Natural killer cell (primary cell): ENCODE data around the gene MGAT3. TPM values are rescaled to one million over a fixed set of nuclear protein-coding genes. Genes with fewer than 3 reads are reported as not detected.

Experiments used
- ATAC-seq, 3 donors: fragments of 150-1000 bp in 2 of 3; fragments of 200-7000 bp in 1 of 3; cut with Tn5 transposase; 1 replicate in 1 of 3; 2 replicates in 2 of 3; pipeline ENCODE4 v1.10.0; 2021; ENCODE audit warnings: mild to moderate bottlenecking in 2 of 3, moderate library complexity in 2 of 3
- DNase-seq, 2 donors: peaks; one replicate each; pipeline versions ENCODE4 v3.0.0 to v3.0.0-alpha.2; 2013 to 2021; ENCODE audit warnings: mixed read lengths in 1 of 2
- H3K27ac ChIP-seq: one replicate; pipeline ENCODE4 v1.5.1; 2013; ENCODE audit warnings: mild to moderate bottlenecking, low read length
- H3K27me3 ChIP-seq: one replicate; pipeline ENCODE4 v1.6.1; 2013; ENCODE audit warnings: low read length; ENCODE audit not compliant: control insufficient read depth, insufficient read depth
- H3K36me3 ChIP-seq: one replicate; pipeline ENCODE4 v1.6.1; 2013; ENCODE audit warnings: low read length; ENCODE audit not compliant: control insufficient read depth, insufficient read depth
- H3K4me1 ChIP-seq: one replicate; pipeline ENCODE4 v1.6.1; 2013; ENCODE audit warnings: low read length; ENCODE audit not compliant: control insufficient read depth, insufficient read depth
- H3K4me3 ChIP-seq: one replicate; pipeline ENCODE4 v1.5.1; 2013; ENCODE audit warnings: low read length
- H3K9me3 ChIP-seq: one replicate; pipeline ENCODE4 v1.6.1; 2013; ENCODE audit warnings: low read length; ENCODE audit not compliant: control insufficient read depth, insufficient read depth
- H3K27ac Mint-ChIP-seq, 2 donors: one replicate each; pipeline ENCODE4 v1.8.0; 2022; ENCODE audit warnings: mild to moderate bottlenecking in 2 of 2, mixed read lengths in 2 of 2, moderate library complexity in 1 of 2
- H3K27me3 Mint-ChIP-seq, 2 donors: one replicate each; pipeline ENCODE4 v1.8.0; 2022; ENCODE audit warnings: low read depth in 2 of 2, mixed read lengths in 2 of 2
- H3K36me3 Mint-ChIP-seq: one replicate; pipeline ENCODE4 v1.8.0; 2022; ENCODE audit warnings: mixed read lengths
- H3K4me1 Mint-ChIP-seq, 2 donors: one replicate each; pipeline ENCODE4 v1.8.0; 2022; ENCODE audit warnings: mixed read lengths in 2 of 2
- H3K4me3 Mint-ChIP-seq: one replicate; pipeline ENCODE4 v1.8.0; 2022; ENCODE audit warnings: mild to moderate bottlenecking, moderate library complexity, mixed read lengths
- H3K9me3 Mint-ChIP-seq, 2 donors: one replicate each; pipeline ENCODE4 v1.8.0; 2022; ENCODE audit warnings: mixed read lengths in 2 of 2
- WGBS: methylation state at CpG from one replicate; pipeline ENCODE4 v1.1.7; 2013; ENCODE audit warnings: missing lambda C conversion rate; ENCODE audit not compliant: insufficient coverage; 5-methylcytosine and 5-hydroxymethylcytosine counted together
- intact Hi-C: fragments of 100-400 bp; cut with micrococcal nuclease; formaldehyde crosslinking; loops from one replicate; pipeline ENCODE4 v1.14.2; 2022
- total RNA-seq, 4 donors: library from RNA; stranded (reverse); fragments of 120-200 nt in 1 of 4; gene quantifications; one replicate each; pipeline versions ENCODE4 v1.2.3 to v1.2.4, GENCODE V29; 2013 to 2022
- TF ChIP-seq, protein P1 (sequence below): fragments of 200-600 bp; IDR thresholded peaks from one replicate; pipeline ENCODE4 v1.8.0; 2022; ENCODE audit warnings: antibody characterized with exemption

Gene MGAT3, protein sequence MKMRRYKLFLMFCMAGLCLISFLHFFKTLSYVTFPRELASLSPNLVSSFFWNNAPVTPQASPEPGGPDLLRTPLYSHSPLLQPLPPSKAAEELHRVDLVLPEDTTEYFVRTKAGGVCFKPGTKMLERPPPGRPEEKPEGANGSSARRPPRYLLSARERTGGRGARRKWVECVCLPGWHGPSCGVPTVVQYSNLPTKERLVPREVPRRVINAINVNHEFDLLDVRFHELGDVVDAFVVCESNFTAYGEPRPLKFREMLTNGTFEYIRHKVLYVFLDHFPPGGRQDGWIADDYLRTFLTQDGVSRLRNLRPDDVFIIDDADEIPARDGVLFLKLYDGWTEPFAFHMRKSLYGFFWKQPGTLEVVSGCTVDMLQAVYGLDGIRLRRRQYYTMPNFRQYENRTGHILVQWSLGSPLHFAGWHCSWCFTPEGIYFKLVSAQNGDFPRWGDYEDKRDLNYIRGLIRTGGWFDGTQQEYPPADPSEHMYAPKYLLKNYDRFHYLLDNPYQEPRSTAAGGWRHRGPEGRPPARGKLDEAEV
- total RNA-seq, result 10 to 100 TPM in 1 of 3 donors, under 1 TPM in 2; 0.09 to 13.7 (median 0.11) TPM
- 1.5 TPM for total RNA-seq (2013)

DNA sequence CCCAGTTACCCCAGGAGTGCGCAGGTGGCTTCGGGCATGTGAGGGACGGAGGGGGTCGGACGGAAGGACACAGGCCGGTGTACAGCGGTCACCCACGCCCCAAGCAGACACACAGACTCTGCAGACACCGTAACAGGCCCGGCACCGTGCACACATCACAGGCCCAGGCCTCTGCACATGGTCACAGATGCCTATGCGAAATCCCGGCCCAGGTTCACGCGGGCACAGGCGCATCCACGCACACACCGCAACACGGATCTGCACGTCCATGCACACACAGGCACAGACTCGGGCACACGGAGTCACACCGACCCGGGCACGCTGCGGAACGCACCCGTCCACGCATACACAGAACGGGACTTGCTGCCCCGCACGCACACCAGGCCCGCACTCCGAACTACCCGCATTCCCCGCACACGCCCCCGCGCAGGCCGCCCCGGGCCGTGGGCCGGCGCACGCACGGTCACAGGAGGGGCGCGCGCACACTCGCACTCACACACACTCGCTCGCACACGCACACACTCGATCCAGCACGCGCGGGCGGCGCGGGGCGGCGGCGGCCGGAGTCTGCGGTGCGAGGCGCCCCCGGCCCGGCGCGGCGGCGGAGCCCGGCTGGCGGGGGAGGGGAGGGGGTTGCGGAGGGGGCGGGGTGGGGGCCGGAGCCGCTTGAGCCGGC is at the start of gene MGAT3:
Gene MGAT3, plus strand, starts transcription at position 491 of the 676 bp plus-strand sequence. CDS start 30,336 bp downstream, outside the sequence.
- Mint-ChIP-seq H3K4me3 (peak within 1 kb of the TSS; percentile 70), H3K9me3 (no peaks in the 10 kb centered on the region), H3K36me3 (peaks cover 6% of the 10 kb centered on the region), H3K27ac (no peak within 1 kb of the TSS), H3K4me1 (peaks cover 16 to 25% of the 10 kb centered on the region in 2 donors), H3K27me3 (peaks cover 41 to 48% of the 10 kb centered on the region in 2 donors)
- TF ChIP-seq, protein P1, sequence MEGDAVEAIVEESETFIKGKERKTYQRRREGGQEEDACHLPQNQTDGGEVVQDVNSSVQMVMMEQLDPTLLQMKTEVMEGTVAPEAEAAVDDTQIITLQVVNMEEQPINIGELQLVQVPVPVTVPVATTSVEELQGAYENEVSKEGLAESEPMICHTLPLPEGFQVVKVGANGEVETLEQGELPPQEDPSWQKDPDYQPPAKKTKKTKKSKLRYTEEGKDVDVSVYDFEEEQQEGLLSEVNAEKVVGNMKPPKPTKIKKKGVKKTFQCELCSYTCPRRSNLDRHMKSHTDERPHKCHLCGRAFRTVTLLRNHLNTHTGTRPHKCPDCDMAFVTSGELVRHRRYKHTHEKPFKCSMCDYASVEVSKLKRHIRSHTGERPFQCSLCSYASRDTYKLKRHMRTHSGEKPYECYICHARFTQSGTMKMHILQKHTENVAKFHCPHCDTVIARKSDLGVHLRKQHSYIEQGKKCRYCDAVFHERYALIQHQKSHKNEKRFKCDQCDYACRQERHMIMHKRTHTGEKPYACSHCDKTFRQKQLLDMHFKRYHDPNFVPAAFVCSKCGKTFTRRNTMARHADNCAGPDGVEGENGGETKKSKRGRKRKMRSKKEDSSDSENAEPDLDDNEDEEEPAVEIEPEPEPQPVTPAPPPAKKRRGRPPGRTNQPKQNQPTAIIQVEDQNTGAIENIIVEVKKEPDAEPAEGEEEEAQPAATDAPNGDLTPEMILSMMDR, result no peak
- Histone ChIP-seq H3K4me1 (peaks cover 12% of the 10 kb centered on the region), H3K9me3 (no peaks in the 10 kb centered on the region), H3K4me3 (no peak within 1 kb of the TSS), H3K27me3 (peaks cover 18% of the 10 kb centered on the region), H3K36me3 (no peaks in the 10 kb centered on the region), H3K27ac (no peak within 1 kb of the TSS)
- 62% methylated on average over 58 of the region's 80 CpGs for WGBS
- no peak for DNase-seq
- no peak for ATAC-seq
- intact Hi-C loops, result no loop called here

DNA sequence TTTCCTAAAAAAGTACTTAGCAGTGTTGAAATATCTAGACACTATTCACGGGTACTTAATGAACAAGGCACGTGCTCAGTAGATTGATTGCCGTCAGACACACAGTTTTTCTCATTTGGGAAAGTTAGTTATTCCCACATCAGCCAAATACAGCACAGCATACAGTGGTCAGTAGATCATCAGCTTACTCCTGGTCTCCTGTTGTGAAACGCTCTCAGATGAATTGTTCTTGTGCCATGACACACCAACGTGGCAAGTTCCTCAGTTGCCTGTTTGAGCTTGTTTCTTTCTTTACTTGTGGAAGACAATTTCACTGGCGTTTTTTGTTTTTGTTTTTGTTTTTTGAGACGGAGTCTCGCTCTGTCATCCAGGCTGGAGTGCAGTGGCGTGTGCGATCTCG is 48.6 kb upstream of the MGAT3 start:
- Histone ChIP-seq H3K4me3 (no peak overlapping the region), H3K27ac (no peak overlapping the region), H3K9me3 (no peaks in the 10 kb centered on the region), H3K27me3 (no peaks in the 10 kb centered on the region), H3K4me1 (peaks cover 11% of the 10 kb centered on the region), H3K36me3 (peaks cover 6% of the 10 kb centered on the region)
- DNase-seq (no peak), ATAC-seq (no peak)
- no peaks in the 10 kb centered on the region for H3K9me3 Mint-ChIP-seq
- TF ChIP-seq, protein P1, result no peak
- H3K4me1 Mint-ChIP-seq, result peaks cover 35 to 42% of the 10 kb centered on the region in 2 donors
- no peak overlapping the region for H3K27ac Mint-ChIP-seq
- H3K27me3 Mint-ChIP-seq, result no peaks in the 10 kb centered on the region
- no peak overlapping the region for H3K4me3 Mint-ChIP-seq
- no peaks in the 10 kb centered on the region for H3K36me3 Mint-ChIP-seq
- WGBS, result 95% methylated on average over 11 of the region's 11 CpGs
- intact Hi-C loops, result no loop called here

DNA sequence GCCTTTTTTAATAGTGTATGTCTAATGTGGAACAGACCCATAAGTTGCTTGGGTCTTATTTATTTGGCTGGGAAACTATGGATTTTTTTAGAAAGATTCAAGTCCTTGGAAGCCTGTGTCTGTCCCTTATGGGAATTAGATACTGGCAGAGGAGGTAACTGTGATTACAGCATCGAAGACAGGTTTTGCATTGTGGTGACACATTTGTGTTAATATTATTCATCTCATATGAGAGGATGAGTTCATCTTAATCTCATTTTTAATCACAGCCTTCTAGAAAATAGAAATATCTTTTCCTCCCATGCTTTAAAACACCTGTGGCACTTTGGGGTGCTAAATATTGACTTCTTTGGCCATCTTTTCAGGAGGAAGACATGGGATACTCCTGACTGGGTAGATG is 48.0 kb upstream of the MGAT3 start:
- Mint-ChIP-seq H3K4me1 (peaks cover 33 to 40% of the 10 kb centered on the region in 2 donors), H3K27me3 (no peaks in the 10 kb centered on the region), H3K9me3 (no peaks in the 10 kb centered on the region), H3K36me3 (no peaks in the 10 kb centered on the region), H3K4me3 (no peak overlapping the region), H3K27ac (no peak overlapping the region)
- Histone ChIP-seq H3K9me3 (no peaks in the 10 kb centered on the region), H3K27me3 (no peaks in the 10 kb centered on the region), H3K4me1 (peaks cover 18% of the 10 kb centered on the region), H3K4me3 (no peak overlapping the region), H3K27ac (no peak overlapping the region), H3K36me3 (peaks cover 6% of the 10 kb centered on the region)
- TF ChIP-seq, protein P1, result no peak
- DNase-seq, result no peak
- ATAC-seq, result no peak
- WGBS, result 80% methylated on average over 1 of the region's 1 CpG
- intact Hi-C loops, result no loop called here
